NCI-H69 (cell line): ENCODE data around the gene ERCC6L.

Source experiments
- DNase-seq: peaks from one replicate; lab custom pipeline; 2025; lab: John Stamatoyannopoulos, UW

ERCC6L gene

DNA sequence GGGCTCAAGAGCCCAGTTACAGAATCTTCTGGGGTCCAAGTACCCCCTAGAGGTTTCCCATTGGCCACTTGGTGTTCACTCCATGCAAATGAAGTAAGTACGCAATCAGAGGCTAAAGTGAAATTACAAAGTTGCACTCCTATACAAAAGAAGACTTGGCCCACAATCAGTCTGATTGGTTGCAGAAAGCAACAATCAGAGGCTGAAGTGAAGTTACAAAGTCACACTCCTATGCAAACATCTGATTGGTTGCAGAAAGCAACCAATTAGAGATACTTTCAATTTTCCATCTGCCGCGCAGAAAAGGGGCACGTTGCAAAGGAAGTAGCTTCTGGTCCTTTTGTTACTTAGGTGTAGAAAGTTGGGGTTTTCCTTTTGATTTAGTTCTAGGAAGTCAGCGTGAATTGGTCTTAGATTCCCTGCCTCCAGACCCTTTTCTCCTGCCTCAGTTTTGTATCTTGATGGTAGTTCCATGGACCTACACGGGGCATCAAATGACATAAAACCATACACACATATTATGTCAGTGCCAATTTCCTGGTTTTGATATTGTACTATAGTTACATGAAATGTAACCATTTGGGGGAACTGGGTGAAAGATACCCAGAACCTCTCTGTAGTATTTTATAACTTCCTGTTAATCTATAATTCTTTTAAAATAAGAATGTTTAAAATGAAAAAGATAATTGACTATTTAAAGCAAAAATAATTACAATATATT lies 69.7 kb downstream of the ERCC6L start:
- DNase-seq = no peak

DNA sequence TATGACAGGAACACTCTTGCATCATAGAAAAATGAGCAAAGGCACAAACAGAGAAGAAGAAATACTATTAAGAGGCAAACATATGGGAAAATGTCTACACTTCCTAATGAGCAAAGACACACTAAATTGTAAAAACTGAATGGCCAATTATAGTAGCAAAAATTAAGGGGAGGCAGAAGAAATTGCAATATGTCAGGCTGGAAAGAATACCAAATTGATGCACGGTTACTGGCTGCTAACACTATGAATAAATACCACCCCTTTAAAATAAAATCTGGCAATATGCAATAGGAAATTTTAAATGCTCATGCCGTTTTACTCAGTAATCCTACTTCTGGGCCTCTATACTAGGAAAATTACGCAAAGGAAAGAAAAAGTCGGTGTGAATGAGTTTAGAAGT lies 73.3 kb downstream of the ERCC6L start:
- no peak for DNase-seq

DNA sequence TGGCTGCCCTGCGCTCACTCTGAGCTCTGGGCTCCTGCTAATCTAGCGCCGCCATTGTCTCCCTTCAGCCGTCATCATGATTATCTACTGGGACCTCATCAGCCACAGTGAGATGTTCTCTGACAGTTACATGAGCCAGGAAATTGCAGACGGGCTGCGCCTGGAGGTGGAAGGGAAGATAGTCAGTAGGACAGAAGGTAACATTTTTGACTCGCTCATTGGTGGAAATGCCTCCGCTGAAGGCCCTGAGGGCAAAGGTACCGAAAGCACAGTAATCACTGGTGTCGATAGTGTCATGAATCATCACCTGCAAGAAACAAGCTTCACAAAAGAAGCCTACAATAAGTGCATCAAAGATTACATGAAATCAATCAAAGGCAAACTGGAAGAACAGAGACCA lies 79.1 kb downstream of the ERCC6L start:
- DNase-seq = no peak

DNA sequence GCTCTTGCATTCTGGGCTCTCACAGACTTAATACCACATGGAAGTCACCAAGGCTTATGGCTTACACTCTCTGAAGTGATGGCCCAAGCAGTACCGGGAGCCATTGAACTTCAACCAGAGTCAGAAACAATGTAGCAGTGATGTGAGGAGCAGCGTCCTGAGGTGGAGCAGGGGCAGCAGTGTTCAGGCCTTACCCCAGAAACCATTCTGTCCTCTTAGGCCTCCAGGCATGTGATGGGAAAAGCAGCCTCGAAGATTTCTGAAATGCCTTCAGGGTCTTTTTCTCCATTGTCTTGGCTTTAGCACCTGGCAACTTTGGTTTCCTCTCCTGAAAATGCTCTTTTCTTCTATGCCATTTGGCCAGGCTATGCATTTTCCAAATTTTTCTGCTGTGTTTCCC lies 80.1 kb downstream of the ERCC6L start:
- DNase-seq = no peak
